ENCODE data around the gene ODR4.
A peak's percentile ranks its signal among the peaks of the same experiment; 100 is the strongest.
"Not testable (repeated sequence)": the region's sequence is repeated elsewhere in the genome, so short reads cannot be mapped to it uniquely, and the experiment has no call there.

The ODR4 gene

DNA sequence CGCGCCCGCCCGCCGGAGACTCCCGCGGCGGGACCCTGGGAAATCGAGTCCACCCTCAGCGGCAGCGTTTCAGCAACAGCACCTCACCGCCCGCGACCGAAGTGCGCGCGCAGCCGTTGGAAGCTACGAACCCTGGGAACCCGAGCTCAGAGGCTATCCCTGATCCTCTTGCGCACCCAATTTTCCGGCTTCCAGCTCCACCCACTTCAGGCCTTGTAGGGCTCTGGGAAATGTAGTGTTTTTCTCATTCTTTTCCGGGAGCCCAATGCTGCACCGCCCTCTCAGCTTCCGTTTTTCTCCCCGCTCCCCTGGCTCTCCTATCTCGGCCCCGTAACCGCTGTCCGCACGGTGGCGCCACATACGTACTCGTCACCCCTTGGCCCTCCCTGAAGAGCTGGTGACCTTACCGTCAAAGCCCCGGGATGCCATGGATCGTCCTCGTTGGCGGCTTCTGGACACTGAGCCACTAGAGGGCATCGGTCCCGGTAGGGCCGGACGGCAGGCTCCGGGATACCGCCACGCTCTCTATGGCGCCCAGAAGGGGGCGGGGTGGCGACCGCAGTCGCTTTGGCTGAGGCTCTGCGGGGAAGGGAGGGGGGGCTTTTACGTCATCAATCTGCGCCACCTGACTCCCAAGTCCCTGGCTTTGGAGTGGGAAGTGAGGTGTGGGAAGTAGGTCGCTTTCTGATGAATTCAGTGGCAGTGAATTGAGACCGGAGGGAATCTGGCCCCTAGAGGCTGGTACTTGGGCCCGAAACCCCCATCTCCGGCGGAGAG, at the start of gene ODR4, which contains the start of gene TPR:
TSS of gene ODR4 (plus strand) at position 687 of the 777 bp plus-strand sequence. CDS start 3,948 bp downstream, outside the sequence.
TSS of gene TPR (minus strand) at position 102 of the 777 bp plus-strand sequence. CDS start 225 bp downstream, outside the sequence.
- peak; percentile 92 for FAIRE-seq

DNA sequence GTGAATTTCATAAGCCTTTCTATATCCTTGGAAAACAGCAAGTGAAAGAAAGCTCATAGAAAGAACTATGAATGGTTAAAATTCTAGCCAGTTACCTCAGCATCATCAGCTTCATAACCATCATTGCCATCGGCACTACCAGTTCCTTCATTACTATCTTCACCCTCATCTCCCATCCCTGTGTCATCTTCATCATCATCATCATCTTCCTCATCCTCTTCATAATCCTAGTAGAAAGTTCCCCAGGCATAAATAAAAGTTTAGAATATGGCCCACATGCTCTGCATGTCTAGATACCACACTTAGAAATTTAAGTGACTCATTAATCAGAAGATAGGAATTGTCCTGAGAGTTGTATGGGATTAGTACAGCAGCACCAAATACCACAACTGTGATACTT, 49.6 kb upstream of the ODR4 start:
- FAIRE-seq = no peak

DNA sequence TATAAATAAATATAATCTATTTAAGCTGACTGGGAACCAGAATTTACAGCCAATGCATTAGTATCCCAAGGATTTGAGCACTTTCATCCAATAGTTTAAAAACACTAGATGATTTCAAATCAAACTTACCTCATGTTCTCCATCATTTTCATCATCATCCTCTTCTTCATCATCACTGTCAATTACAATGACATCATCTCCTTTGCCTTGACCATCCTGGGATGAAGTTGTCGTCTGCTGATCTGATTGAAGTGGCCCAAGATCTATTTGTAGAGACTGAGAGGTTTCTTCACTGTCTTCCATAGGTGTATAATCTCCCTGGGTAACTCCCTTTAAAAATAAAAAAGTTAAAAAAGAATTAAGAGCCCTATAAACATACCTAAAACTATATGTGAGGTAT, 48.3 kb upstream of the ODR4 start:
- no peak for FAIRE-seq

DNA sequence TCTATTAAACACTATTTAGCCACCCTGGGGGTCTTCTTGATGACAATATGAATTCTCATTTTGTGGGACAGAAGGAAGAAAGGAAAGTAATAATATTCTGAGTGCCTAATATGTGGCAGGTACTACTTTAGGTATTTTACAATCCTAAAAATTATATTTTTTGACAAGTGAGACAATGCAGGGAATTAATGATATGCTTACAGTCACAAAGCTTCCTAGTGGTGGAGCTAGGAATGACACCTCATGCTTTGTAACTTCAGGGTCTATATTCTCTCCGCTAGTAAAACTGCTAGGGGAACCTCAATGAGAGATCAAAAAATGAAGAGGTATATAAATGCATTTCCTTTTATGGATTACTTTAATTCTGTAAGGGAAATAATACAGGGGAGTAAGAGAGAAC, 44.9 kb upstream of the ODR4 start:
- no peak for FAIRE-seq

DNA sequence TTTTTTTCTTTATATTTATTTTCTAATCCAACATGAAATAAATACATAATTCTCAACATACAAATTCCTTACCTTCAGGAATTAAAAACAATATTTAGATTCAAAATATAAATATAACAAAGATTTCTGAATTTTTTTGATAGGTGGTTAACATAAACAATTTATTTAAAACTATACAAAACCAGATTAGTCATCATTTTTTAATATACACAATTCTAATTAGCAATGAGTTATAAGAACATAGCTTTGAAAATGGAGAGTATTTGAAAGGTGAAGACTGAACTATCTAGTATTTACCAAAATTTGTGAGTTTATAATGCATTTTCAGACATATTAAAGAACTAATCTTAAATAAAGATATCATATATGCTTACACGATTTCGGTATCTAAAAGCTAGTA, 38.1 kb upstream of the ODR4 start:
- FAIRE-seq = peak; percentile 92

DNA sequence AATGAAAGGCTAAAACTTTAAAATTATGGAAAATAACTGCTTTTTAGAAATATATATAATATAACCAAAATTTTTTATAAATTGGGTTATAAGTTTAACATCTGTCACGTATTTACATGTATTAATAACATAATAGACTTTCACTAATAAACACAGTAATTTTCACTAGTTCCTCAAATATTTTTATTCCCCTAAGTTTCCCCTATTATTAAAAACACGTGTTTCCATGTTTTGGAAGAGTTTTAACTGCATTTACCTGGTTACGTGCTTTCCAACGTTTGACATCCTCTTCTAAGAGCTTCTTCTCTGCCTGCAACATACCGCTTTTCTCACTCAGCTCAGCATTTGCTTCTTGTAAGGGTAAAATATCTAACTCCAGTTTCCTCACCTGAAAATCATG, 34.9 kb upstream of the ODR4 start:
- peak; percentile 23 for FAIRE-seq

DNA sequence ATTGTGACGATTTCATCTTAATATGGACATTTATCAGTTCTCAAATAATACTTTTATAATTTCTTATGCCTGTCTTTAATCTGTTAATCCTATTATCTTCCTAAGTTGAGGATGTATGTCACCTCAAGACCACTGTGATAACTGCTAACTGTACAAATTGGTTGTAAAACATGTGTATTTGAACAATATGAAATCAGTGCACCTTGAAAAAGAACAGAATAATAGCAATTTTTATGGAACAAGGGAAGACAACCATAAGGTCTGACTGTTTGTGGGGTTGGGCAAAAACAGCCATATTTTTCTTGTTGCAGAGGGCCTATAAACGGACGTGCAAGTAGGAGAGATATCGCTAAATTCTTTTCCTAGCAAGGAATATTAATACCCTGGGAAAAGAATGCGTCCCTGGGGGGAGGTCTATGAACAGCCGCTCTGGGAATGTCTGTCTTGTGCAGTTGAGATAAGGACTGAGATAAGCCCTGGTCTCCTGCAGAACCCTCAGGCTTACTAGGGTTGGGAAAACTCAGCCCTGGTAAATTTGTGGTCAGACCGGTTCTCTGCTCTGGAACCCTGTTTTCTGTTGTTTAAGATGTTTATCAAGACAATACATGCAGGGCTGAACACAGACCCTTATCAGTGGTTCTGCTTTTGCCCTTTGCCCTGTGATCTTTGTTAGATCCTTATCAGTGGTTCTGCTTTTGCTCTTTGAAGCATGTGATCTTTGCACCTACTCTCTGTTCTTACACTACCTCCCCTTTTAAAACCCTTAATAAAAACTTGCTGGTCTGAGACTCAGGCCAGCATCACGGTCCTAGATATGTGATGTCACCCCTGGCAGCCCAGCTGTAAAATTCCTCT, 27.6 kb upstream of the ODR4 start:
- not testable (repeated sequence) for FAIRE-seq

DNA sequence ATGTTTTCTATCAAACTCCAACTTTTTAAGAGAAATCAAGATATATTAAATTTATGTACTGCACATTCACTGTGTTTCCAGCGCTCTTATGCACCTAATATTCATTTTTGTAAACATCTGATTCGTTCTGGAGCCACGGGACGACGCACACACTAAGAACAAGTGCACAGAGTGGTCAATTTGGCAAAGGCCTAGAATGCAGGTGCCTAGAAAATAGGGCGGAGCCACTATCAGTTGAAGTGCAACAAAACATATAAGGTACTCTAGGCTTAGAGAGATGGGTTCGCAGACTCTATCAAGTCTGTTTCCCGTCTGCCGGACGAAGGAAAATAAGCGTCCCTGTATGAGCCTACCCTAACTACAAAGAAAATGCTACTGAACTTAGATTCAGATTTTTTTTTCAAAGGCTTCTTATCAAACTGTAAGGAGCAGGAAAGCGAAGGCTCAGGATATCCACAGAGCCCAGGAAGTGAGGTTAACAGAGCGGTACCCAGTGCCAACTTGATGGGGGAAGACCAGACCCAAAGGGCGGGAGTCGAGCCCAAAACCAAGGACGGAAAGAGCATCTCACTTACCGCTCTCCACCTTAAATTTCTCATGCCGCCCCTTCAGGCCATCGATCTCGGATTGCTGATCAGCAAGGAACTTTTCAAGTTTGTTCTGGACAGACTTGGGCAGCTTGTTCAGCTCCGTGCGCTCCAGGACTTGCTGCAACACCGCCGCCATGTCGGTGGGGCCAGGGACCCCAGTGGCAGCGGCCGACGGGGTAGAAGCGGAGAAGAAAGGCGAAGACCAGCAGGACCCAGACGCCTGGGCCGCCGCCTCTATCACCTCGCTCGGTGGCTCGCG, 1.1 kb upstream of the ODR4 start:
- FAIRE-seq = no peak

DNA sequence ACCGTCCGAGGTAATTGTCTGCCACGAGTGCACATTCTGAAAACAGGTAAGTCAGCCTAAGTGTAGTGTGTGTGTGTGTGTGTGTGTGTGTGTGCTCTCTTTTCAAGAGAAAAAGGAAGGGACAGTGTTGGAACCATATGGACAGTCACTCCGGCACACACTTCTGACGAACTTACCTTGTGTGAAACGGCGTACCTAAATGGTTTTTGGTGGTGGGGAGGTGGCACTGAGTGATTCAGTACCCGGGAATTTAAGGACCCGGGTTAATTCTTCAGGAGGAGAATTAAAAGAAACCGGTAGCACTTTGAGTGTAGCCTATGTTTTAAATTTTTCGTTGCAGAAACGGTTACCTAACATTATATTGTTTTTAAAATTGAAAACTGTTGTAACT, 286 bp downstream of the ODR4 start:
- no peak for FAIRE-seq

DNA sequence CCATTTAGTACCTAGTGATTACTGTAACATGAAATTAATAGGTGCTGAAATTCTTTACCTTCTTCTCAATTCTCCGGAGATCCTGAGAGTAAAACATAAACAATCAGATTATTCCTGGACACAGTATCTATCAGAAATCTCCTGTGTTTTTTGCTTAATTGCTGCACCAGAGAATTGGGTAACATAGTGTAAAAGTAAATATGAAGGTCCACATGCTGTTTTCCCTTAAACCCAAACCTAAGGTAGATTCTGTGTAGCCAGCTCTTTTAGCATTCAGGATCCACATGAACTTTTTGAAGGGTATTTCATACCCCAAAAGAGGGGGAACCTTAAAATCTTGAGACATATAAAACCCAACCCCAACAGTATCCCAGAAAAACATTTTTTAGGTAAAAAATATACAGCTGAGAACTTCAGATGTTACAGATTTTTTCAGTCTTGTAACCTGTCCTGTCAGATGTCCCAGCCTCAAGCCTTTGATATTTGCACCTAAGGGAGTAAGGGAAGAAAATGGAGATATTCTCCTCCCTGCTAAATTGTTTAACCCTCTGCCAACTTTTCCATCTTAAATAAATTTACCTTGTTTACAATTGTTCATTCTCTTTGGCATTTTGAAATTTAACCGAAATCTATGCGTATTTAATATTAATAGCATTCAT, 11.2 kb downstream of the ODR4 start:
- no peak for FAIRE-seq

DNA sequence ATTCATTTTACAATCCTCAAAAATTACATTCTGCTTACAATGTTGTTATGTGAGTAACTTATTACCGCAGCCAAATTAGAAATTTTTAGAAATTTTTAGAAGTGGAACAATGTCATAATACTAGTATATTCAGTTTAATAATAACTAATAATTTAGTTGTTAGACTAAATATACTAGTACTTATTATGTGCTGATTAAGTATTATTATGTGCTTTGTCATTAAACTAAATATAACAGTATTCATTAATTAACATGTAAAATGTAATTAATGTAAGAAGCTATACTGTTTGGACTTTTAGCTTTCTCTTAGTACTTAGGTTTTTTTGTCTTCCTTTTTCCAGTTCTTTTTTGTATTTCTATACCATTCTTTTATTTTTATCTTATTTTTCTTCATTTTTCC, 15.3 kb downstream of the ODR4 start:
- FAIRE-seq = peak; percentile 78

DNA sequence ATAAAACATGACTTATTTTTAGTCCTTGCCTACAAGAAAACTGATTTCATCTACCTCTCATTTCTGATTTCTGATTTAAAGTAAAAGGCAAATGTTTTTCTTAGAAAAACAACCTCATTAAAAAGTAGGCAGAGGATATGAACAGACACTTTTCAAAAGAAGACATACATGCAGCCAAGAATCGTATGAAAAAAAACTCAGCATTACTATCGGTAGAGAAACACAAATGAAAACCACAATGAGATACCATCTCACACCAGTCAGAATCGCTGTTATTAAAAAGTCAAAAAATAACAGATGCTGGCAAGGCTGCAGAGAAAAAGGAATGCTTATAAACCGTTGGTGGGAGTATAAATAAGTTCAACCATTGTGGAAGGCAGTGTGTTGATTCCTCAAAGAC, 16.2 kb downstream of the ODR4 start:
- FAIRE-seq = no peak

DNA sequence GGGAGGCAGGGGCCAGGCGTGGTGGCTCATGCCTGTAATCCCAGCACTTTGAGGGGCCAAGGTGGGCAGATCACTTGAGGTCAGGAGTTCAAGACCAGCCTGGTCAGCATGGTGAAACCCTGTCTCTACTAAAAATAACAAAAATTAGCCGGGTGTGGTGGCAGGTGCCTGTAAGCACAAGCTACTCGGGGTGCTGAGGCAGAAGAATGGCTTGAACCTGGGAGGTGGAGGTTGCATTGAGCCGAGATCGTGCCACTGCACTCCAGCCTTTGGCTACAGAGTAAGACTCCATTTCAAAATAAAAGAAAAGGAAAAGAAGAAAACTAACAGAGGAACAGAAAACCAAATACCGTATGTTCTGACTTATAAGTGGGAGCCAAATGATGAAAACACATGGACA, 17.1 kb downstream of the ODR4 start:
- FAIRE-seq = not testable (repeated sequence)

DNA sequence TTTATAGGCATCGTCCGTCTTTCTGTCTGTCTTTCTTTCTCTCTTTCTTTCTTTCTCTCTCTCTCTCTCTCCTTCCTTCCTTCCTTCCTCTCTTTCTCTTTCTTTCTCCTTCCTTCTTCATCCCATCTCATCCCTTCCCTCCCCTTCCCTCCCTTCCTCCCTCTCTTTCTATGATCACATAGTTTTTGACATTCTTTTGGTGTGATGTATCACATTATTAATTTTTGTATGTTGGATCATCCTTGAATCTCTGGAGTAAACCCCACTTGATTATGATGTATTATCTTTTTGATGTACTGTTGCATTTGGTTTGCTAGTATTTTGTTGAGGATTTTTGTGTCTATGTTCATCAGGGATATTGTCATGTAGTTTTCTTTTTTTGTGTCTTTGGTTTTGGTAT, 25.8 kb downstream of the ODR4 start:
- FAIRE-seq = not testable (repeated sequence)

DNA sequence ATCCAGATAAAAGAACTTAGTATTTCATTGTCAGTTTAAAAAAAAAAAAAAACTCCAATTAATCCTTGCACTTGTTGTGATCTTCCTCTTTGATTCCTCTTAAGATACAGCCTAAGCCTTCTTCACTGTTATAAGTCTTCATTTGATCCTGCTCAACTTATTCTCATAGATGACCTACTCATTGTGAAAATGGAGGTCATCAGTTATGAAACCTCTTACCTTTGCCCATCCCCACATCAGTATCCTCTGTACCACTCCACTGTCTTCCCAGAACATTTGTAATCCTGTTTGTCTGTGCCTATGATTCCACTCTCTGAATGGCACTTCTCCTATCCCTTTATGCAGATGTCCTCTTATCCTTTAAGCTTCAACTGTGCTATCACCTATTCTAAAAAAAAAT, 28.0 kb downstream of the ODR4 start:
- no peak for FAIRE-seq

DNA sequence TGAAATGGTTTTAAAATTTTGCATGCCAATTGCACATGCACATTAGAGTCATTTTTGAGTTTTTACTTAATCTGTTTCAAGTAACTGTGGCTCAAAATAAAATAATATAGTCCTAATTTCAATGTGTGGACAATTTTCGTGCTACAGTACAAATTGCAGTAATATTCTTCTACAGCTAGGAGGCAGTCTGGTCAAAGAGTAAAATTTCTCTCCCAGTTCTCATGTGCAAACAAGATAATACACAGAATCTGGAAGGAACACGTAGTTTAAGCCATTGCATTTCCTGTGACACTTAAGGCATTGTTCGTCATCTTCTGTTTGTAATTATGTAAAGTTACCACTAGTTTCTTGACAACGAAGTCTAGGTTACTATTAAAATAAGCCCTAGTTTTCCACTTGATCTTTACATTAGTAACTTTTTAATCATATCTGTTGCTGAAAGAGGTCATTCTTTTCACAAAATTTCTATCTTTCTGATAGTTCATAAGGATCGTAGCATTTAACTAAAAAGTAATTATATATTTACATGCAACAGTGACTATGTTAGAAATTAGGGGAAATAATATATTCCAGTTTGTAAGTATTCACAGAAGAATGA, 28.9 kb downstream of the ODR4 start:
- FAIRE-seq = peak; percentile 78

DNA sequence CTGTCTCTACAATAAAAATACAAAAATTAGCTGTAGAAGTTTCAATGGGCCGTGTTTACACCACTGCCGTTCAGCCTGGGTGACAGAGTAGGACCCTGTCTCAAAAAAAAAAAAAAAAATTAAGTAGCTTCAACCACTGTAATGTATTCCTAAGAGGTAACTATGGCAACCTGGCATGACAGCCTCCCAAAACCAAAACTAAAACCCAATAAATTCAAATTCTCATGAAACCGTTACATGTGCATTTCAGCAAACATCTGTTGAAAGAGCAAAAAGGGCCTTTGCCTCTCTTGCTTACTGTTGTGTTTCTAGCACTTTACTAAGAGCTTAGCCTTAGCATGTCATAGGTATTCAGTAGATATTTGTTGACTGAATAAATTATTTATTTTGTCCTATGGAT, 33.5 kb downstream of the ODR4 start:
- no peak for FAIRE-seq

DNA sequence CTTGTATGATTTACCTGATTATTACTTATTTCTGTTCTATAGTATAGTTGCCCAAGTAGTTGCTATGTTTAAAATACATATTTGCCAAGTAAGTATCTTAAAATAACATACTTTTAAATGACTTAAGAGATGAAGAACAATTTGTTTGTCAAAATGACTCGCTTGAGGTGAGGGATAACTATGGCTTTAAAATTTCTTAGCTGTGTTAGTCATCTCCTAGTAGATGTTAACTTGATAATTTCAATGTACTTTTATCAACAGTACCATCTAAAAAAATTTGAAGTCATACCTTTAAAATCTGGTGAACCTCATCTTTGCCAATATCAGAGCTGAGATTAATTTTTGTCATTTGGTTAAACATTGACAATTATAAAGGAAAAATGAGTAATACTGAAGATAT, 37.7 kb downstream of the ODR4 start:
- no peak for FAIRE-seq

DNA sequence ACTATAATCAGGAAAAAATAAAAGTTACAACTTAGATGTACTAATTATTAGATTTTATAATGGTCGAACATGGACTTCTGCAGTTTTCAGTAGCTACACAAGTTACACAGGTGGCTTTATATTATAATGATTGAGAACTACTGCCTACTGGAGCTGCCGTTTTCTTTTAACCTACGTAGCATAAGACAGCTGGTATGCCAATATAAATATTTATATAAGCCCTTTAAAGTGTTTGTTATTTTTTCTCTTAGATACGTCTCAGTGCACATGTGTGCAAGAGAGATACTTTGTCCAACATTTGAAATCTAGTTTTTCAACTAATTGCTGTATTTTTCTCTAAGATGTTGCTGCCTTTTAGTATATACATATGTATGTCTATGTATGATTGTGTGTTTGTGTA, 42.9 kb downstream of the ODR4 start:
- FAIRE-seq = no peak

DNA sequence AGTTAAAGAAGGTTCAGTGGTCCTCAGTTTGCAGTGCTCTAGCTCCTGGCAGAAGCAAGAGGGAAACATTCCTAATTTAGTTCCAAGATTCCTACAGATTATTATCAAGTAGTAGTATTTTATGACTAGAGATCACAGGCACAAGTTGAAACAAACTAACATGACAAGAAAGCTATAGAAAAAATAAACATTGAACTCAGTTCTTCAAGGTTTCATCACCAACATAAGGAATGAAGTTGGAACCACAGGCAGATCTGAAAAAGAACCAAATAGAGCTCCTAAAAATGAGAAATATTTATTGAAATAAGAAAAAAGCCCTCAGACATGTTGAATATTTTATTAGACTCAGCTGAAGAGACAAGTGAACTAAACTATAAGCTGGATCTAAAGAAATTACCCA, 44.7 kb downstream of the ODR4 start:
- FAIRE-seq = no peak

DNA sequence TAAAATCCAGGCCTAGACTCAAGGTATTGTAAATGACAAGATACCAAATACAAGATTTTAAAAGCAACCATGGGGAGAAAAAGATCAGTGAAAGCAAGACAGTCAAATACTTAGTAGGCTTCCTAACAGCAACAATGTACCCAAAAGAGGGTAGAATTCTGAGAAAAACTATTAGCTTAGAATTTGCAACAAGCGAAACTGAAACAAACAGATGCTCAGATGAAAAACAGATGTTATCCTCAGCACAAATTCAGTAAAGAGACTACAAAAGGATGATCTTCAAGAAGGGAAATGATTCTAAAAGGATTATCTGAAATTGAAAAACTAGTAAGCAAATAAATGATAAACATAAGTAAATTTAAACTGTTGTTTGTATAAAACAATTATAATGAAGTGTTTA, 45.3 kb downstream of the ODR4 start:
- FAIRE-seq = no peak

DNA sequence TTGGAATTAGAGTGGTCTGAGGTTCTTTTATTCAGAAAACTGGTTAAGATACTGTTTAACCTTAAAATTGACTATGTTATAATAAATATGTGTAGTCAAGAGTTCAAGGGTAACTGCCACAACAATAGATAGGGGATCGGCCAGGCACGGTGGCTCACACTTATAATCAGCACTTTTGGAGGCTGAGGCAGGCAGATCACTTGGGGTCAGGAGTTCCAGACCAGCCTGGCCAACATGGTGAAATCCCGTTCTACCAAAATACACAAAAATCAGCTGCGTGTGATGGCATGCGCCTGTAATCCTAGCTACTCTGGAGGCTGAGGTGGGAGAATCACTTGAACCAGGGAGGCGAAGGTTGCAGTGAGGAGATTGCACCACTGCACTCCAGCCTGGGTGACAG, 45.8 kb downstream of the ODR4 start:
- FAIRE-seq = no peak

Data from A204.1 (cell line).